Fibroblast of the aortic adventitia (primary cell): Measurements from ENCODE around the gene ATF4. TPM values are rescaled to one million over a fixed set of nuclear protein-coding genes. Genes with fewer than 3 reads are reported as not detected.
A peak's percentile ranks its signal among the peaks of the same experiment; 100 is the strongest.

Experiments used
- DNase-seq: peaks from one replicate; pipeline ENCODE4 v3.0.0-alpha.2; 2010; ENCODE audit warnings: low read depth
- H3K4me3 ChIP-seq: 2 replicates; pipeline ENCODE4 v1.5.1; 2011; ENCODE audit warnings: low read depth, mild to moderate bottlenecking, control low read depth, low read length, moderate library complexity
- total RNA-seq: library from RNA; depleted of rRNA; stranded (reverse); fragments of >200 nt; gene quantifications from 2 replicates; pipeline ENCODE4 v1.2.3, GENCODE V29; 2012; ENCODE audit warnings: low replicate concordance
- TF ChIP-seq, protein P1 (sequence below): IDR thresholded peaks from 2 replicates; pipeline ENCODE4 v1.5.1; 2011; ENCODE audit warnings: mild to moderate bottlenecking, low read length, control low read depth, inconsistent platforms; ENCODE audit not compliant: insufficient read depth

Gene ATF4
- total RNA-seq, 1 donor: 259 TPM

DNA sequence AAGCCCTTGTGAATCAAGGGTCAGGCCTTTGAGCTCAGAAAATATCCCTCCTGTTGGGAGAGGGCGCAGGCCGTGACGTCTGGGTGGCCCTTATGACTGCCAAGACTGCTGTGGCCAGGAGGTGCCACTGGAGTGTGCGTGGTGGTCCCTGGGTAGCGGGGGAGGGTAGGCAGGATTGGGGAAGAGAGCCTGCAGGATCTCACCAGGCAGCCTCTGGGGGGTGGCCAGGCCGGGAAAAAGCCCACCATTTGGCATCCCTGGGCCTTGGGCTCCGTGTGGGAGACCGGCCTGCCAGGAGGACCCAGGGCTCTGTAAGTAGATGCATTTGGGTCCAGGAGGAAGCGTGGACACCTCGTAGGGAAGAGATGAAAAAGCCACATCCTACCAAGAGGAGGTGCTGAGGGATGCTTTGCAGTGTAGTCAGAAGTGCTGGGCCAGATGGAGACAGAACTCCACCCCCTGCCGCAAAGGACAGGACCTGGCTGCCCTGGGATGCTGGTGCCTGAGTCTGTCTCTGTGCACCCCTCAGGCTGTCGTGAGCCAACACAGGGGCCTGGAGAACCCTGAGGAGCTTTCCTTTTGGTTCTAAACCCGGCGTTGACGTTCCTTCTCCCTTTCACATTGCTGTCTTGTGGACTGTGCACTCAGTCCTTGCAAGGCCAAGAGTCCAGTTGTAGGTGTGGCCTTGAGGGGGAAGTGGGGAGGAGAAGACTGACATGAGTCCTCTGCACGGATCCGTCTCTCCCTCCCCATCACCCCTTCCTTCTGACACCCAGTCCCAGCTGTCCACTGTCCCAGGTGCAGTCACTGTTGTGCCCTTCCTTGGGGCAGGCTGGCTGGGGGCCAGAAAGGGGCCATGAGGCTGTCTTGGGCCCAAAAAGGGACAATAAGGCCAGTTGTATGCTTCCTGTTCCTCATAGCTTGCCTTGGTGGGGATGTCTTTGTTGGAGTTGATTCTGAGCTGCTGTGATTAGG, 31.0 kb upstream of the ATF4 start:
- H3K4me3 ChIP-seq: no peak overlapping the region
- TF ChIP-seq, protein P1, sequence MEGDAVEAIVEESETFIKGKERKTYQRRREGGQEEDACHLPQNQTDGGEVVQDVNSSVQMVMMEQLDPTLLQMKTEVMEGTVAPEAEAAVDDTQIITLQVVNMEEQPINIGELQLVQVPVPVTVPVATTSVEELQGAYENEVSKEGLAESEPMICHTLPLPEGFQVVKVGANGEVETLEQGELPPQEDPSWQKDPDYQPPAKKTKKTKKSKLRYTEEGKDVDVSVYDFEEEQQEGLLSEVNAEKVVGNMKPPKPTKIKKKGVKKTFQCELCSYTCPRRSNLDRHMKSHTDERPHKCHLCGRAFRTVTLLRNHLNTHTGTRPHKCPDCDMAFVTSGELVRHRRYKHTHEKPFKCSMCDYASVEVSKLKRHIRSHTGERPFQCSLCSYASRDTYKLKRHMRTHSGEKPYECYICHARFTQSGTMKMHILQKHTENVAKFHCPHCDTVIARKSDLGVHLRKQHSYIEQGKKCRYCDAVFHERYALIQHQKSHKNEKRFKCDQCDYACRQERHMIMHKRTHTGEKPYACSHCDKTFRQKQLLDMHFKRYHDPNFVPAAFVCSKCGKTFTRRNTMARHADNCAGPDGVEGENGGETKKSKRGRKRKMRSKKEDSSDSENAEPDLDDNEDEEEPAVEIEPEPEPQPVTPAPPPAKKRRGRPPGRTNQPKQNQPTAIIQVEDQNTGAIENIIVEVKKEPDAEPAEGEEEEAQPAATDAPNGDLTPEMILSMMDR: no peak
- DNase-seq: no peak

DNA sequence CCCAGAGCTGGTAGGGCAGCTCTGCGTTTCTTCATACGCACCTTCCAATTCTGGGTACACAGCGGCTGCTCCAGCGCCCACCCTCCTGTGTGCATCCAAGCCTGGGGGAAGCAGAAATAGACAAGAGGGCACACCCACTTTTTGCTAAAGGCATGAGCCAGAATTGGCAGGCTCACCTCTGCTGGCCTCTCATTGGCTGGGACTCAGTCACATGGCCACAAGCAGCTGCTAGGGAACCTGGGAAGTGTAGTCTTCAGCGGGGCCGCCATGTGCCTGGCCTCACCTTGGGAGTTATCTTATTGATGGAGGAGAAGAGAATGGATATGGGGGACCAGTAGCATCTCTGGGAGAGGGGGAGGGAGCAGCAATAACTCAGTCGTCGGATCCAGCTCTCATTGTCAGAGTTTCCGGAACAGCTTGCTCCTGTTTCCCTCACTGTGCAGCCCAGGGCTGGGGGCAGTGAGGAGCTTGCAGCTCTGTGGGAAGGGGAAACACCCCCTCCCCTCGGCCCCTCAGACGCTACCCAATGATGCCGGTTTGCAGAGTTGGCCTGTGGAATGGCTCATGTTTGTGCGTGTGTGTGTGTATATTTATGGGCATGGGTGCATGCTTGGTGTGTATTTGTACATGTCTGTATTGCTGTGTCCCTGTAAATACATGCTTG, 30.1 kb upstream of the ATF4 start:
- H3K4me3 ChIP-seq: no peak overlapping the region
- DNase-seq: peak; percentile 83
- TF ChIP-seq, protein P1: no peak

DNA sequence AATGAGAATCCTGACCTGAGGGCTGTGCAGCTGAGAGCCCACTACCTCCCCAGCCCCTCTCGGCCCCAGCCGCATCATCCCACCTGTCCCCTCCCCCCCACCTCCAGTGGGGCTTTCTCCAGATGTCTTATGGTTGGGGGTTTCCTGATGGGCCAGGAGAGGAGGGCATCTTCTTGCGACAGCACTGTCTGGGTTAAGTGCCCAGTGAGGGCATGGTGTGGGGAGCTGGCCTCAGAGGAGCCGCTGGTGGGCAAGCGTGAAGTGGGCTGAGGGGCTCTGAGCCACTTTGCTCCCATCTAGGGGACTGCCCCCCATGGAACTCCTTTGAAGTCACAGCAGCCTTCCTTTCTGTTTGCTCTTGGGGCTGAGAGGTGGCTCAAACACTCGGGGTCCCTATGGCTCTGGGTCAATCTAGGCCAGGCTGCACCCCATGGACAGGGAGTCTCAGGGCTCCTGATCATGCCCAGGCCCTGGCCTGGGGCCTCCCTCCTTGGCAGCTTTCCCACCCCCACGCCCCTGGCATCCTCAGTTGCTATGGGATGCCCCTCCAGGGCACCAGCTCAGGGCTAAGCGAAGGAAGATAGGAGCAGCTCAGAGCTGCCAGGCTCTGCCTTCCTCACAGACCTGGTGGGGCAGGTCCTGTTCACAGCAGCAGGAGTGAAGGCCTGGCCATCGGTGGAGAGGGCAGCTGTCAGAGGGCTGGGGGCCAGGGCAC, 29.2 kb upstream of the ATF4 start:
- TF ChIP-seq, protein P1: no peak
- DNase-seq: no peak

DNA sequence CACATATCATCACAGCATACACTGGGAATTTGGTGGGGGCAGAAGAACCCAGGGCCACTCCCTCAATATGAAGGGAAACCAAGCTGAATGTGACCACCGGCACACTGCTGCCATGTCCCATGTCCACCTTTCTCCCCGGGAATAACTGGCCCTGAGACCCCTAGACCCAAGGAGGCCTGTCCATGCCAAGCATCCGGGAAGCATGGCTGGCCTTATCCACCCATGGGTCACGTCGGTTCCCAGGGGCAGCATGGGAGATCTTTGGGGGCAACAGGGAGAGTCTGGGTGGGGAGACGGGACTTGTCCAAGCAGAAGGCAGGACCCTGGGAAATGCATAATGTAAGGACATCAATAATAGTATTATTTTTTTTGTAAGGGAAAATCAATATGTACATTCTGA, 28.7 kb upstream of the ATF4 start:
- TF ChIP-seq, protein P1: no peak
- DNase-seq: no peak
- H3K4me3 ChIP-seq: no peak overlapping the region

More for the DNA sequence above, 29.2 kb upstream of the ATF4 start:
- H3K4me3 ChIP-seq: no peak overlapping the region

DNA sequence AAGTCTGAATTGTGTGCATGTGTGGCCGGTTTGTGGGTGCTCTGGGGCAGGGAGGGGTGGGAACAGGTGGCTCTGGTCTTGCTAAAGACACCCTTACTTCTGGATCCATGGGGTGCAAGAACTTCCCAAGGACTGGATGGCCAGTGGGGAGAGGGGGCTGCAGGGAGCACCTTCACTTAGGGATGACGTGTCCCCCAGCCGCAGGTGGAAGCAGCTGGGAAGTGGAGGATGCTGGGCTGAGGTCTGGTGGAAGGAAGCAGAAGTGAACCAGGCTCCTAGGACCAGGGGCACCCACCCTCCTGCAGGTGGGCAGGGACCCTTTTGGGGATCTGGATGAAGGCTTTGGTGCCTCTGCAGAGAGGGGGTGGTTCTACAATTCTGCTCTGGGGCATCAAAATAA, 28.2 kb upstream of the ATF4 start:
- no peak for DNase-seq
- H3K4me3 ChIP-seq: no peak overlapping the region
- TF ChIP-seq, protein P1: no peak

DNA sequence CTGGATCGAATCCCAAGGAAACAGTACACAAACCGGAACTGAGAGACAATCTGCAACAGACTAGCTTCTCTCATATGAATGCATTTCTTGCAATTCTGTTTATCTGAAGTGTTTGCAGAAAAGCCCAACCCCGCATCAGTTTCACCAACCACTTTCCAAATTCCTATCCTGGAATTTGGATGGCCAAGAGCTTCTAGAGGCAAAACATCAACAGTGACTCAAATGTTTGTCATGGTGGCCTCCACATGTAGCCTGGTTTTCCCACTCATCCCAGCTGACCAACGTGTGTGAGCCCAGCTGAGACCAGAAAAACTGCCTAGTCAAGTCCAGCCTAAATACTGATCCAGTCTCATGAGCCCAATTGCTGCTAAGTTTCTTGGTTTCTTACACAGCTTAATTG, 26.6 kb upstream of the ATF4 start:
- H3K4me3 ChIP-seq: no peak overlapping the region
- peak; percentile 80 for DNase-seq
- TF ChIP-seq, protein P1: no peak
